Mesendoderm (in vitro differentiated cells): Measurements from ENCODE around the gene ENHO.

Experiments
- DNase-seq: peaks from one replicate; pipeline ENCODE4 v3.0.0; 2013
- H2AK5ac ChIP-seq: 2 replicates; pipeline ENCODE4 v1.6.1; 2013; ENCODE audit warnings: low read length, inconsistent platforms
- H2BK120ac ChIP-seq: 2 replicates; pipeline ENCODE4 v1.6.1; 2013; ENCODE audit warnings: low read depth, mild to moderate bottlenecking, low read length, moderate library complexity, mixed read lengths
- H2BK15ac ChIP-seq: replicated peaks from 2 replicates; pipeline ENCODE4 v1.6.1; 2013; ENCODE audit warnings: low read depth, mild to moderate bottlenecking, moderate library complexity
- H2BK5ac ChIP-seq: 2 replicates; pipeline ENCODE4 v1.6.1; 2013; ENCODE audit warnings: low read length, inconsistent platforms
- H3K18ac ChIP-seq: 2 replicates; pipeline ENCODE4 v1.6.1; 2013; ENCODE audit warnings: mild to moderate bottlenecking, low read length, mixed read lengths
- H3K23ac ChIP-seq: one replicate; pipeline ENCODE4 v1.6.1; 2013; ENCODE audit warnings: low read length
- H3K27ac ChIP-seq: 2 replicates; pipeline ENCODE4 v1.5.1; 2013; ENCODE audit warnings: low read depth, mild to moderate bottlenecking, inconsistent platforms, low read length, moderate library complexity
- H3K27me3 ChIP-seq: 2 replicates; pipeline ENCODE4 v1.6.1; 2013; ENCODE audit warnings: low read length, control low read depth, mild to moderate bottlenecking, inconsistent platforms; ENCODE audit not compliant: insufficient read depth, poor library complexity
- H3K36me3 ChIP-seq: 2 replicates; pipeline ENCODE4 v1.6.1; 2013; ENCODE audit warnings: low read length, inconsistent platforms; ENCODE audit not compliant: control insufficient read depth, insufficient read depth
- H3K4ac ChIP-seq: one replicate; pipeline ENCODE4 v1.6.1; 2013; ENCODE audit warnings: low read depth, mild to moderate bottlenecking, low read length, moderate library complexity
- H3K4me1 ChIP-seq: 2 replicates; pipeline ENCODE4 v1.6.1; 2013; ENCODE audit warnings: low read depth, low read length, inconsistent platforms; ENCODE audit not compliant: control insufficient read depth
- H3K4me2 ChIP-seq: 2 replicates; pipeline ENCODE4 v1.6.1; 2013; ENCODE audit warnings: low read length
- H3K4me3 ChIP-seq: 2 replicates; pipeline ENCODE4 v1.5.1; 2013; ENCODE audit warnings: mild to moderate bottlenecking, low read length
- H3K56ac ChIP-seq: one replicate; pipeline ENCODE4 v1.6.1; 2013; ENCODE audit warnings: low read length
- H3K79me1 ChIP-seq: 2 replicates; pipeline ENCODE4 v1.6.1; 2013; ENCODE audit warnings: low read length, inconsistent platforms
- H3K79me2 ChIP-seq: 2 replicates; pipeline ENCODE4 v1.6.1; 2013; ENCODE audit warnings: mild to moderate bottlenecking, low read length; ENCODE audit not compliant: control insufficient read depth, insufficient read depth
- H3K9ac ChIP-seq: 2 replicates; pipeline ENCODE4 v1.6.1; 2013; ENCODE audit warnings: low read length, inconsistent platforms
- H4K5ac ChIP-seq: one replicate; pipeline ENCODE4 v1.6.1; 2013; ENCODE audit warnings: low read length
- H4K8ac ChIP-seq: one replicate; pipeline ENCODE4 v1.6.1; 2013; ENCODE audit warnings: low read depth, mild to moderate bottlenecking, control low read depth, low read length, moderate library complexity
- WGBS: extraction: QIAGEN DNeasy Blood & Tissue Kit; methylation state at CpG from one replicate; pipeline ENCODE4 v1.1.7; 2013; ENCODE audit warnings: low lambda C conversion rate, missing lambda C conversion rate; ENCODE audit not compliant: insufficient coverage; ENCODE audit errors: extremely low coverage; 5-methylcytosine and 5-hydroxymethylcytosine counted together

ENHO gene

GRCh38 chr9:34512131-34513078 lies 10.4 kb downstream of the ENHO start:
- H3K4me3 ChIP-seq, result no peak overlapping the region
- no peaks in the 10 kb centered on the region for H3K79me2 ChIP-seq
- no peak overlapping the region for H2BK5ac ChIP-seq
- H3K36me3 ChIP-seq, result no peaks in the 10 kb centered on the region
- H3K18ac ChIP-seq, result no peak overlapping the region
- H3K56ac ChIP-seq, result peak overlapping the region; percentile 60
- no peak overlapping the region for H2BK120ac ChIP-seq
- H3K9ac ChIP-seq, result peak overlapping the region; percentile 30
- H4K5ac ChIP-seq, result no peak overlapping the region
- WGBS, result no CpG with 5 or more reads among the region's 9 CpGs
- H3K4me1 ChIP-seq, result peaks cover 20% of the 10 kb centered on the region
- no peak overlapping the region for H2BK15ac ChIP-seq
- no peak overlapping the region for H3K23ac ChIP-seq
- H3K27me3 ChIP-seq, result no peaks in the 10 kb centered on the region
- H2AK5ac ChIP-seq, result no peak overlapping the region
- no peak overlapping the region for H3K4ac ChIP-seq
- DNase-seq, result no peak
- H4K8ac ChIP-seq, result no peak overlapping the region
- H3K79me1 ChIP-seq, result no peaks in the 10 kb centered on the region
- H3K4me2 ChIP-seq, result no peak overlapping the region
- no peak overlapping the region for H3K27ac ChIP-seq

GRCh38 chr9:34510497-34511468 lies 12.0 kb downstream of the ENHO start:
- Histone ChIP-seq H2BK120ac (no peak overlapping the region), H3K27ac (no peak overlapping the region)

GRCh38 chr9:34508951-34509350 lies 13.8 kb downstream of the ENHO start:
- WGBS, result no CpG with 5 or more reads among the region's 3 CpGs
- Histone ChIP-seq H3K79me2 (no peaks in the 10 kb centered on the region), H3K18ac (no peak overlapping the region)

More at GRCh38 chr9:34510497-34511468, 12.0 kb downstream of the ENHO start:
- Histone ChIP-seq H3K36me3 (no peaks in the 10 kb centered on the region), H3K18ac (no peak overlapping the region), H3K27me3 (no peaks in the 10 kb centered on the region), H3K9ac (no peak overlapping the region), H3K79me2 (no peaks in the 10 kb centered on the region), H4K5ac (no peak overlapping the region), H2AK5ac (no peak overlapping the region), H2BK15ac (no peak overlapping the region), H3K79me1 (no peaks in the 10 kb centered on the region), H3K4me1 (peaks cover 20% of the 10 kb centered on the region), H3K56ac (peak overlapping the region; percentile 22), H3K4me3 (no peak overlapping the region), H3K4me2 (no peak overlapping the region), H4K8ac (no peak overlapping the region), H3K4ac (no peak overlapping the region), H2BK5ac (no peak overlapping the region), H3K23ac (no peak overlapping the region)
- no CpG with 5 or more reads among the region's 13 CpGs for WGBS
- peak; percentile 43 for DNase-seq

GRCh38 chr9:34508463-34508862 lies 14.3 kb downstream of the ENHO start:
- Histone ChIP-seq H3K4me1 (peaks cover 16% of the 10 kb centered on the region), H2BK120ac (no peak overlapping the region), H3K4me2 (no peak overlapping the region), H3K79me2 (no peaks in the 10 kb centered on the region), H3K4me3 (no peak overlapping the region), H3K4ac (no peak overlapping the region), H4K5ac (no peak overlapping the region), H3K36me3 (no peaks in the 10 kb centered on the region), H3K9ac (no peak overlapping the region), H3K79me1 (no peaks in the 10 kb centered on the region), H3K23ac (no peak overlapping the region), H3K27ac (no peak overlapping the region), H2BK5ac (no peak overlapping the region), H4K8ac (no peak overlapping the region), H3K18ac (no peak overlapping the region), H3K56ac (no peak overlapping the region), H3K27me3 (no peaks in the 10 kb centered on the region), H2BK15ac (no peak overlapping the region), H2AK5ac (no peak overlapping the region)
- no CpG with 5 or more reads among the region's 3 CpGs for WGBS
- DNase-seq, result no peak

More at GRCh38 chr9:34508951-34509350, 13.8 kb downstream of the ENHO start:
- no peak overlapping the region for H3K4me2 ChIP-seq
- no peak overlapping the region for H3K27ac ChIP-seq
- H3K4me3 ChIP-seq, result no peak overlapping the region
- no peak overlapping the region for H3K56ac ChIP-seq
- no peak overlapping the region for H2BK120ac ChIP-seq
- no peaks in the 10 kb centered on the region for H3K27me3 ChIP-seq
- no peaks in the 10 kb centered on the region for H3K79me1 ChIP-seq
- H2BK5ac ChIP-seq, result no peak overlapping the region
- H3K4me1 ChIP-seq, result peaks cover 19% of the 10 kb centered on the region
- H2BK15ac ChIP-seq, result no peak overlapping the region
- no peak overlapping the region for H3K4ac ChIP-seq
- H4K8ac ChIP-seq, result no peak overlapping the region
- H3K36me3 ChIP-seq, result no peaks in the 10 kb centered on the region
- H4K5ac ChIP-seq, result no peak overlapping the region
- no peak overlapping the region for H3K23ac ChIP-seq
- no peak overlapping the region for H3K9ac ChIP-seq
- DNase-seq, result no peak
- no peak overlapping the region for H2AK5ac ChIP-seq

- no peak for DNase-seq
- Histone ChIP-seq H2AK5ac (no peak overlapping the region), H3K4me3 (no peak overlapping the region), H3K18ac (no peak overlapping the region), H3K56ac (no peak overlapping the region), H4K8ac (no peak overlapping the region), H3K27ac (no peak overlapping the region), H3K4me1 (peaks cover 11% of the 10 kb centered on the region), H3K4me2 (no peak overlapping the region), H2BK5ac (no peak overlapping the region), H3K9ac (no peak overlapping the region), H3K79me2 (no peaks in the 10 kb centered on the region), H4K5ac (no peak overlapping the region), H2BK15ac (no peak overlapping the region), H3K4ac (no peak overlapping the region), H3K27me3 (no peaks in the 10 kb centered on the region), H3K23ac (no peak overlapping the region), H3K79me1 (no peaks in the 10 kb centered on the region), H2BK120ac (no peak overlapping the region), H3K36me3 (no peaks in the 10 kb centered on the region)
Observed at GRCh38 chr9:34507966-34508365, 14.8 kb downstream of the ENHO start.
